ENCODE measurements around the gene AP2M1. TPM values are rescaled to one million over a fixed set of nuclear protein-coding genes. Genes with fewer than 3 reads are reported as not detected.

Gene AP2M1
- total and polyA plus RNA-seq, 2 of the 8 experiments (the other 6 are each of a cell fraction or from before 2014, with no cell fraction given): 403 to 454 TPM

DNA sequence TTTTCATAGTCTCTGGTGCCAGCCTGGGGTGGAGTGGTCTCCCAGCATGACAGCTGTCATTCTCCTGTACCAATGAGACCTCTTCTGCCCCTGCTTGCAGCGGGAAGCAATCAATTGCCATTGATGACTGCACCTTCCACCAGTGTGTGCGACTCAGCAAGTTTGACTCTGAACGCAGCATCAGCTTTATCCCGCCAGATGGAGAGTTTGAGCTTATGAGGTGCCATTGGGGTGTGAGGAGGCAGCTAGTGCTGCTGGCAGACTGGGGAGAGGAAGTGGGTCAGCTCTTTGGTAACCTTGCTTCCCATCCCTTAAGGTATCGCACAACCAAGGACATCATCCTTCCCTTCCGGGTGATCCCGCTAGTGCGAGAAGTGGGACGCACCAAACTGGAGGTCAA lies 6.9 kb downstream of the AP2M1 start:
- Histone ChIP-seq H2BK12ac (ENCODE audit: low read depth, low read length) (no peak overlapping the region), H3K27me3 (replicated peaks in 1 of 4; ENCODE audit: control insufficient read depth in 3 of 4, extremely low read depth in 1 of 4, insufficient read depth in 3 of 4, low read length in 3 of 4) (no peaks in the 10 kb centered on the region), H3K79me2 (ENCODE audit: control insufficient read depth in 1 of 2, insufficient read depth in 2 of 2, low read length in 2 of 2) (peaks cover 1 to 26% of the 10 kb centered on the region in 2 experiments; a peak in 3 of 4 replicates), H3K9ac (replicated peaks in 1 of 4; ENCODE audit: extremely low read depth in 1 of 4, low read depth in 3 of 4, low read length in 3 of 4) (no peak overlapping the region), H3K23me2 (ENCODE audit: low read depth, low read length) (peaks cover 11% of the 10 kb centered on the region), H3K56ac (replicated peaks; ENCODE audit: insufficient read length, low read depth, low read length) (no peak overlapping the region), H4K20me1 (replicated peaks in 1 of 2; ENCODE audit: control insufficient read depth in 1 of 2, insufficient read depth in 2 of 2, low read length in 2 of 2) (peaks cover 0 to 21% of the 10 kb centered on the region in 2 experiments), H3K27ac (ENCODE audit: low read depth, low read length) (no peak overlapping the region), H2BK120ac (replicated peaks; ENCODE audit: low read depth, low read length) (no peak overlapping the region), H3K36me3 (ENCODE audit: control insufficient read depth in 2 of 4, insufficient read depth in 4 of 4, low read length in 3 of 4) (peaks cover 55 to 81% (median 65%) of the 10 kb centered on the region in 4 experiments), H4K8ac (ENCODE audit: extremely low read depth, insufficient read depth, low read length) (no peak overlapping the region; the same call in 1 of the 2 replicates), H2BK15ac (ENCODE audit: low read length) (no peak overlapping the region), H4K5ac (ENCODE audit: insufficient read length, low read depth, low read length) (no peak overlapping the region), H3K23ac (ENCODE audit: insufficient read length) (no peak overlapping the region), H2AFZ (ENCODE audit: low read length) (no peak overlapping the region), H3K9me3 (ENCODE audit: insufficient read depth in 2 of 2, low read depth in 1 of 2, low read length in 1 of 2) (no peaks in the 10 kb centered on the region), H3K18ac (ENCODE audit: extremely low read depth, low read length) (no peak overlapping the region), H3K4ac (replicated peaks; ENCODE audit: insufficient read length, low read depth, low read length) (no peak overlapping the region), H4K91ac (replicated peaks; ENCODE audit: insufficient read length, low read length) (no peak overlapping the region), H3K14ac (ENCODE audit: insufficient read length) (no peak overlapping the region), H3K4me2 (ENCODE audit: insufficient read depth in 1 of 2, low read depth in 2 of 2, low read length in 2 of 2) (no peak overlapping the region), H3K4me1 (replicated peaks in 1 of 4; ENCODE audit: control insufficient read depth in 3 of 4, insufficient read depth in 4 of 4, low read length in 3 of 4) (peaks cover 0 to 21% (median 14%) of the 10 kb centered on the region in 4 experiments; a peak in 6 of 7 replicates), H2BK20ac (ENCODE audit: low read length) (no peak overlapping the region), H2BK5ac (ENCODE audit: low read depth, low read length) (no peak overlapping the region), H3K79me1 (ENCODE audit: low read depth, low read length) (peaks cover 16% of the 10 kb centered on the region), H2AK5ac (ENCODE audit: low read depth, low read length) (no peak overlapping the region), H3K4me3 (ENCODE audit: extremely low read depth in 1 of 4, insufficient read depth in 2 of 4, low read depth in 3 of 4, low read length in 4 of 4) (no peak overlapping the region)
- CTCF ChIA-PET (ENCODE audit: partially characterized antibody): interaction anchor here (0.9 to 4.7 kb wide), 7 partner anchors 10 to 108 kb away, joined by 3 to 22 read pairs (median 5); no protein-coding TSS in a partner anchor
- DNase-seq (ENCODE audit: low read depth in 1 of 2, low spot score in 2 of 2): no peak
- WGBS, 2 experiments (ENCODE audit: extremely low coverage in 1 of 2, insufficient coverage in 1 of 2, insufficient read length in 1 of 2, insufficient replicate concordance in 2 of 2, low coverage in 1 of 2, low lambda C conversion rate in 2 of 2, missing lambda C conversion rate in 1 of 2): 93% methylated on average over 9 of the region's 9 CpGs; no CpG with 5 or more reads in 1 of the 2 experiments
- POLR2A ChIA-PET (ENCODE audit: partially characterized antibody): interaction anchor here (0.7 to 3.0 kb wide), 7 partner anchors 9 to 297 kb away, joined by 3 to 9 read pairs (median 4); partner anchors contain the start of genes DVL3 and PARL
- FAIRE-seq: no peak
- TF ChIP-seq POU5F1 (IDR thresholded peaks at IDR 0.05; ENCODE audit: low read depth, low read length) (no peak), KDM5A (IDR thresholded peaks at IDR 0.05; ENCODE audit: low read length) (no peak), EZH2 (IDR thresholded peaks at IDR 0.05; ENCODE audit: low read depth, low read length, severe bottlenecking) (no peak), CREB1 (IDR thresholded peaks at IDR 0.05) (no peak), GTF2F1 (IDR thresholded peaks at IDR 0.05; ENCODE audit: borderline replicate concordance, low read depth, low read length) (no peak), SUZ12 (IDR thresholded peaks at IDR 0.05; ENCODE audit: low read length) (no peak), RBBP5 (IDR thresholded peaks at IDR 0.05; ENCODE audit: borderline replicate concordance, low read depth, low read length) (no peak), EGR1 (IDR thresholded peaks at IDR 0.05; ENCODE audit: borderline replicate concordance, low read depth, low read length) (no peak), TCF12 (IDR thresholded peaks at IDR 0.05; ENCODE audit: low read depth, low read length) (no peak), RAD21 (IDR thresholded peaks at IDR 0.05 in 1 of 2, conservative IDR thresholded peaks at IDR 0.05 in 1 of 2; ENCODE audit: low read depth in 2 of 2, low read length in 2 of 2) (no peak), CHD2 (IDR thresholded peaks at IDR 0.05; ENCODE audit: low read length) (no peak), CEBPB (IDR thresholded peaks at IDR 0.05; ENCODE audit: low read depth, low read length) (no peak), GABPA (IDR thresholded peaks at IDR 0.05; ENCODE audit: borderline replicate concordance, insufficient read depth, low read length) (no peak)
